Activated CD8-positive, alpha-beta memory T cell treated with anti-CD3 and anti-CD28 coated beads, Interleukin-2, amount 50 U/mL, for 24 hours (primary cell): Measurements from ENCODE around the gene ZGPAT.

ENCODE experiments used
- DNase-seq: peaks from one replicate; pipeline ENCODE4 v3.0.0-alpha.2; 2020; ENCODE audit errors: extremely low read depth

Gene ZGPAT

GRCh38 chr20:63692436-63693082 lies 15.3 kb upstream of the ZGPAT start:
- no peak for DNase-seq

GRCh38 chr20:63693083-63693732 lies 14.6 kb upstream of the ZGPAT start:
- no peak for DNase-seq

- no peak for DNase-seq
These were observed 13.9 kb upstream of the ZGPAT start for GRCh38 chr20:63693733-63694583.

- no peak for DNase-seq
These were observed 13.0 kb upstream of the ZGPAT start for GRCh38 chr20:63694584-63695423.

- no peak for DNase-seq
These were observed 12.2 kb upstream of the ZGPAT start for GRCh38 chr20:63695424-63696305.

GRCh38 chr20:63696306-63696627 lies 11.6 kb upstream of the ZGPAT start:
- DNase-seq, result no peak

GRCh38 chr20:63696628-63697356 lies 11.0 kb upstream of the ZGPAT start, which contains the start of gene TNFRSF6B:
Gene TNFRSF6B (plus strand): TSS chr20:63696652. CDS start chr20:63696768, 116 bp downstream.
- DNase-seq, result no peak

- no peak for DNase-seq
These were observed 10.4 kb upstream of the ZGPAT start for GRCh38 chr20:63697357-63697867.

GRCh38 chr20:63697868-63698545 lies 9.8 kb upstream of the ZGPAT start:
- DNase-seq, result no peak

- no peak for DNase-seq
These were observed 8.9 kb upstream of the ZGPAT start for GRCh38 chr20:63698739-63699465.

GRCh38 chr20:63699466-63700198 lies 8.2 kb upstream of the ZGPAT start:
- DNase-seq, result no peak

GRCh38 chr20:63700199-63701050 lies 7.4 kb upstream of the ZGPAT start:
- no peak for DNase-seq

GRCh38 chr20:63701051-63701328 lies 6.8 kb upstream of the ZGPAT start:
- DNase-seq, result no peak

GRCh38 chr20:63701329-63702035 lies 6.4 kb upstream of the ZGPAT start:
- DNase-seq, result no peak

GRCh38 chr20:63702036-63702665 lies 5.7 kb upstream of the ZGPAT start:
- no peak for DNase-seq
